ENCODE results near the gene RNF8. TPM values are rescaled to one million over a fixed set of nuclear protein-coding genes. Genes with fewer than 3 reads are reported as not detected.
"Not testable (repeated sequence)": the region's sequence is repeated elsewhere in the genome, so short reads cannot be mapped to it uniquely, and the experiment has no call there.

RNF8 gene
- total and polyA plus RNA-seq, 10 of the 15 experiments (the other 5 are each of a cell fraction or from before 2014, with no cell fraction given) = 7.8 to 30.2 (median 23.3) TPM

DNA sequence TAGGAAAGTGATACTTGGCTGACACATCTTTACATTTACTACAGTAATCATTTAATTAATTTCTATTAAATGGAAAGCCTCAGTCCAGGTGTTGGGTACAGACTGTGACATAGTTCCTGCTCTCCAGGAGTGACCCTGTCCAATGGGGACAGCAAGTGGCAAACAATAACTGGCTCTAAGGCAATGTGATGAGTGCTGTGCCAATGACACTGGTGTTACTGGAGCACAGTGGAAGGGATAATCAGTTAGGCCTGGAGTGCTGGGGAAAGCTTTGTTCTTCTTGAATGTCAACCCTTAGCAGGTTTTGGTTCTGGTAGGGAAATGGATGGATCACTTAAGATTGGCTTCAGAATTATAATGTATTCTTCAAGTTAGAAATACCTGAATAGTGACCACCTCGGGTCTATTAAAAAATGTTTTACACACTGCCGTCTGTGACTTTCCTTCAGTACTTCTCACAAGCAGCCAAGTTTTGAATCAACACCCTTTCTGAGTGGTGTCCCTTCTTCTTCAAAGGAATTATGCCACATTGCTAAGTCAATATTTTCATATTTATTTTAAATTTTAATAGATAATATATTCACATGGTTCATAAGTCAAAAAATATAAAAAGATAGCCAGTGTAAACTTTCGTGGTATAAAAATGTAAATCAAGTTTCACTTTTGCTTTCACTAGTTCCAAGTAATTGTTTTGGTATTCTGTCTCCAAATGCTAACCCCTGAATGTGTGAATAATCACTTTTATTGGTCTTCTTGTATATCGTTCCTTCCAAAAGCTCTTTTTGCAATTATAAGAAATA lies 88.8 kb downstream of the RNF8 start:
- DNase-seq (ENCODE audit: low read depth, low spot score) (no peak), FAIRE-seq (no peak), ATAC-seq (peak; percentile 61)
- Histone ChIP-seq H2AFZ (ENCODE audit: control insufficient read depth, low read depth, low read length) (no peak overlapping the region), H3K4me2 (ENCODE audit: control insufficient read depth, insufficient read depth) (peak overlapping the region; percentile 28), H3K79me2 (ENCODE audit: control insufficient read depth, insufficient read depth, low read length) (peaks cover 26% of the 10 kb centered on the region), H3K36me3 (ENCODE audit: control insufficient read depth in 2 of 2, insufficient read depth in 2 of 2, low read length in 1 of 2) (peaks cover 12 to 34% of the 10 kb centered on the region in 2 experiments), H3K9me3 (replicated peaks; ENCODE audit: control insufficient read depth, insufficient read depth, low read length) (no peaks in the 10 kb centered on the region), H3K27me3 (replicated peaks in 1 of 2; ENCODE audit: control insufficient read depth in 2 of 2, insufficient read depth in 2 of 2, low read length in 1 of 2) (no peaks in the 10 kb centered on the region), H3K4me3 (no peak overlapping the region; the same call in 1 of the 2 replicates), H3K9ac (ENCODE audit: control insufficient read depth, insufficient read depth, low read length) (no peak overlapping the region), H3K4me1 (ENCODE audit: control insufficient read depth, insufficient read depth, low read length) (peaks cover 4% of the 10 kb centered on the region), H3K27ac (ENCODE audit: control insufficient read depth, insufficient read depth) (peak overlapping the region; percentile 24; the same call in 1 of the 2 replicates), H4K20me1 (ENCODE audit: control insufficient read depth, insufficient read depth) (no peaks in the 10 kb centered on the region)
- 0% methylated on average over 4 of the region's 4 CpGs for WGBS (ENCODE audit: insufficient coverage, insufficient replicate concordance, low lambda C conversion rate, missing lambda C conversion rate)
- no TSS peak for BruUV-seq (replicated peaks)
- no peak for TF ChIP-seq NR2C1 (IDR thresholded peaks at IDR 0.05)
- no peak for TF ChIP-seq RB1 (IDR thresholded peaks at IDR 0.05; ENCODE audit: borderline replicate concordance)
- no peak for TF ChIP-seq SIX5 (IDR thresholded peaks at IDR 0.05; ENCODE audit: low read depth, low read length, severe bottlenecking)
- TF ChIP-seq MYB (IDR thresholded peaks at IDR 0.05; ENCODE audit: borderline replicate concordance, low read depth, low read length) = no peak
- no peak for TF ChIP-seq POLR2A (IDR thresholded peaks at IDR 0.05; ENCODE audit: low read depth, low read length)
- no peak for TF ChIP-seq TBL1XR1 (IDR thresholded peaks at IDR 0.05; ENCODE audit: low read depth, low read length)
- no peak for TF ChIP-seq KAT2A (conservative IDR thresholded peaks at IDR 0.05; ENCODE audit: control insufficient read depth, low read depth, low read length)
- no peak for TF ChIP-seq CHD2 (IDR thresholded peaks at IDR 0.05; ENCODE audit: borderline replicate concordance, low read depth, low read length)
- TF ChIP-seq MTA3 (IDR thresholded peaks at IDR 0.05; ENCODE audit: borderline replicate concordance, low read length) = no peak
- TF ChIP-seq, protein P1, sequence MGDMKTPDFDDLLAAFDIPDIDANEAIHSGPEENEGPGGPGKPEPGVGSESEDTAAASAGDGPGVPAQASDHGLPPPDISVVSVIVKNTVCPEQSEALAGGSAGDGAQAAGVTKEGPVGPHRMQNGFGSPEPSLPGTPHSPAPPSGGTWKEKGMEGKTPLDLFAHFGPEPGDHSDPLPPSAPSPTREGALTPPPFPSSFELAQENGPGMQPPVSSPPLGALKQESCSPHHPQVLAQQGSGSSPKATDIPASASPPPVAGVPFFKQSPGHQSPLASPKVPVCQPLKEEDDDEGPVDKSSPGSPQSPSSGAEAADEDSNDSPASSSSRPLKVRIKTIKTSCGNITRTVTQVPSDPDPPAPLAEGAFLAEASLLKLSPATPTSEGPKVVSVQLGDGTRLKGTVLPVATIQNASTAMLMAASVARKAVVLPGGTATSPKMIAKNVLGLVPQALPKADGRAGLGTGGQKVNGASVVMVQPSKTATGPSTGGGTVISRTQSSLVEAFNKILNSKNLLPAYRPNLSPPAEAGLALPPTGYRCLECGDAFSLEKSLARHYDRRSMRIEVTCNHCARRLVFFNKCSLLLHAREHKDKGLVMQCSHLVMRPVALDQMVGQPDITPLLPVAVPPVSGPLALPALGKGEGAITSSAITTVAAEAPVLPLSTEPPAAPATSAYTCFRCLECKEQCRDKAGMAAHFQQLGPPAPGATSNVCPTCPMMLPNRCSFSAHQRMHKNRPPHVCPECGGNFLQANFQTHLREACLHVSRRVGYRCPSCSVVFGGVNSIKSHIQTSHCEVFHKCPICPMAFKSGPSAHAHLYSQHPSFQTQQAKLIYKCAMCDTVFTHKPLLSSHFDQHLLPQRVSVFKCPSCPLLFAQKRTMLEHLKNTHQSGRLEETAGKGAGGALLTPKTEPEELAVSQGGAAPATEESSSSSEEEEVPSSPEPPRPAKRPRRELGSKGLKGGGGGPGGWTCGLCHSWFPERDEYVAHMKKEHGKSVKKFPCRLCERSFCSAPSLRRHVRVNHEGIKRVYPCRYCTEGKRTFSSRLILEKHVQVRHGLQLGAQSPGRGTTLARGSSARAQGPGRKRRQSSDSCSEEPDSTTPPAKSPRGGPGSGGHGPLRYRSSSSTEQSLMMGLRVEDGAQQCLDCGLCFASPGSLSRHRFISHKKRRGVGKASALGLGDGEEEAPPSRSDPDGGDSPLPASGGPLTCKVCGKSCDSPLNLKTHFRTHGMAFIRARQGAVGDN (IDR thresholded peaks at IDR 0.05) = no peak
- ChIA-PET POLR2A (interaction anchor here (0.7 kb wide), 1 partner anchor 9 kb away, joined by 3 read pairs; no protein-coding TSS in a partner anchor), RAD21 (ENCODE audit: unreplicated experiment) (interaction anchor here (0.7 kb wide), 1 partner anchor 75 kb away, joined by 3 read pairs; no protein-coding TSS in a partner anchor), CTCF (interaction anchor here (0.7 kb wide), 1 partner anchor 123 kb away, joined by 4 read pairs; no protein-coding TSS in a partner anchor), SMC1A (ENCODE audit: uncharacterized antibody, unreplicated experiment) (interaction anchor here (1.1 to 1.9 kb wide), 3 partner anchors 9 to 95 kb away, joined by 4 to 6 read pairs (median 6); partner anchors contain the start of gene CMTR1)
- intact Hi-C loops (cut with micrococcal nuclease; ENCODE audit: unreplicated experiment) = no loop called here
- in situ Hi-C loops (cut with MboI) = no loop called here

DNA sequence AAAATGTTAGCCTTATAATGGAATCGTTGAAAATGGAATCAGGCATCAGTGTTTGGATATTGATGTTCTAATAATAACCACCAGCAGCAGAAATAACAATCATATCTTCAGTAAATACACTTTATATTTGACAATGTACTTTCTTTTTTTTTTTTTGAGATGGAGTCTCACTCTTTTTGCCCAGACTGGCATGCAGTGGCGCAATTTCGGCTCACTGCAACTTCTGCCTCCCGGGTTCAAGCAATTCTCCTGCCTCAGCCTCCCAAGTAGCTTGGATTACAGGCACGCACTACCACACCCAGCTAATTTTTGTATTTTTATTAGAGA lies 89.4 kb downstream of the RNF8 start:
- H3K27ac ChIP-seq (ENCODE audit: control insufficient read depth, insufficient read depth); DNase-seq (ENCODE audit: low read depth, low spot score); H3K4me3 ChIP-seq; in situ Hi-C loops (cut with MboI); BruUV-seq (replicated peaks); FAIRE-seq; ATAC-seq; H3K4me1 ChIP-seq (ENCODE audit: control insufficient read depth, insufficient read depth, low read length); H4K20me1 ChIP-seq (ENCODE audit: control insufficient read depth, insufficient read depth); H3K9me3 ChIP-seq (replicated peaks; ENCODE audit: control insufficient read depth, insufficient read depth, low read length); RAD21 ChIA-PET (ENCODE audit: unreplicated experiment); intact Hi-C loops (cut with micrococcal nuclease; ENCODE audit: unreplicated experiment); H2AFZ ChIP-seq (ENCODE audit: control insufficient read depth, low read depth, low read length); H3K27me3 ChIP-seq (replicated peaks in 1 of 2; ENCODE audit: control insufficient read depth in 2 of 2, insufficient read depth in 2 of 2, low read length in 1 of 2); H3K9ac ChIP-seq (ENCODE audit: control insufficient read depth, insufficient read depth, low read length): not testable (repeated sequence)
- WGBS (ENCODE audit: insufficient coverage, insufficient replicate concordance, low lambda C conversion rate, missing lambda C conversion rate) = 70% methylated on average over 3 of the region's 5 CpGs
- Histone ChIP-seq H3K36me3 (ENCODE audit: control insufficient read depth in 2 of 2, insufficient read depth in 2 of 2, low read length in 1 of 2) (peaks cover 12 to 34% of the 10 kb centered on the region in 2 experiments), H3K79me2 (ENCODE audit: control insufficient read depth, insufficient read depth, low read length) (peaks cover 26% of the 10 kb centered on the region), H3K4me2 (ENCODE audit: control insufficient read depth, insufficient read depth) (peak overlapping the region; percentile 28; the same call in 1 of the 2 replicates)
- CTCF ChIA-PET = interaction anchor here (1.3 kb wide), 1 partner anchor 10 kb away, joined by 6 read pairs; the partner anchor contains the start of gene CMTR1
- SMC1A ChIA-PET (ENCODE audit: uncharacterized antibody, unreplicated experiment) = interaction anchor here (1.9 to 2.3 kb wide), 2 partner anchors 10 to 77 kb away, joined by 6 to 10 read pairs; partner anchors contain the start of gene CMTR1
- POLR2A ChIA-PET = interaction anchor here (0.7 to 1.4 kb wide), 2 partner anchors 8 to 10 kb away, joined by 3 read pairs; no protein-coding TSS in a partner anchor

All from GM12878 (cell line).